GM06990 (cell line): ENCODE measurements around the gene ADAMTS4.

ENCODE experiments used
- DNase-seq: peaks from one replicate; pipeline ENCODE4 v3.0.0-alpha.2; 2011; ENCODE audit not compliant: insufficient read length; ENCODE audit errors: extremely low read depth
- H3K27me3 ChIP-seq: replicated peaks from 2 replicates; pipeline ENCODE4 v1.6.0; 2011; ENCODE audit warnings: low read length; ENCODE audit not compliant: control insufficient read depth, insufficient read depth
- H3K36me3 ChIP-seq: 2 replicates; pipeline ENCODE4 v1.5.1; 2011; ENCODE audit warnings: low read length; ENCODE audit not compliant: control insufficient read depth, insufficient read depth
- H3K4me3 ChIP-seq: replicated peaks from 2 replicates; pipeline ENCODE4 v1.5.1; 2011; ENCODE audit warnings: low read depth, mild to moderate bottlenecking, control low read depth, low read length
- TF ChIP-seq, protein P1 (sequence below): IDR thresholded peaks from 2 replicates; pipeline ENCODE4 v1.5.1; 2011; ENCODE audit warnings: low read length, control low read depth, mild to moderate bottlenecking, inconsistent platforms; ENCODE audit not compliant: insufficient read depth, poor library complexity, severe bottlenecking

ADAMTS4 gene, protein sequence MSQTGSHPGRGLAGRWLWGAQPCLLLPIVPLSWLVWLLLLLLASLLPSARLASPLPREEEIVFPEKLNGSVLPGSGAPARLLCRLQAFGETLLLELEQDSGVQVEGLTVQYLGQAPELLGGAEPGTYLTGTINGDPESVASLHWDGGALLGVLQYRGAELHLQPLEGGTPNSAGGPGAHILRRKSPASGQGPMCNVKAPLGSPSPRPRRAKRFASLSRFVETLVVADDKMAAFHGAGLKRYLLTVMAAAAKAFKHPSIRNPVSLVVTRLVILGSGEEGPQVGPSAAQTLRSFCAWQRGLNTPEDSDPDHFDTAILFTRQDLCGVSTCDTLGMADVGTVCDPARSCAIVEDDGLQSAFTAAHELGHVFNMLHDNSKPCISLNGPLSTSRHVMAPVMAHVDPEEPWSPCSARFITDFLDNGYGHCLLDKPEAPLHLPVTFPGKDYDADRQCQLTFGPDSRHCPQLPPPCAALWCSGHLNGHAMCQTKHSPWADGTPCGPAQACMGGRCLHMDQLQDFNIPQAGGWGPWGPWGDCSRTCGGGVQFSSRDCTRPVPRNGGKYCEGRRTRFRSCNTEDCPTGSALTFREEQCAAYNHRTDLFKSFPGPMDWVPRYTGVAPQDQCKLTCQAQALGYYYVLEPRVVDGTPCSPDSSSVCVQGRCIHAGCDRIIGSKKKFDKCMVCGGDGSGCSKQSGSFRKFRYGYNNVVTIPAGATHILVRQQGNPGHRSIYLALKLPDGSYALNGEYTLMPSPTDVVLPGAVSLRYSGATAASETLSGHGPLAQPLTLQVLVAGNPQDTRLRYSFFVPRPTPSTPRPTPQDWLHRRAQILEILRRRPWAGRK

DNA sequence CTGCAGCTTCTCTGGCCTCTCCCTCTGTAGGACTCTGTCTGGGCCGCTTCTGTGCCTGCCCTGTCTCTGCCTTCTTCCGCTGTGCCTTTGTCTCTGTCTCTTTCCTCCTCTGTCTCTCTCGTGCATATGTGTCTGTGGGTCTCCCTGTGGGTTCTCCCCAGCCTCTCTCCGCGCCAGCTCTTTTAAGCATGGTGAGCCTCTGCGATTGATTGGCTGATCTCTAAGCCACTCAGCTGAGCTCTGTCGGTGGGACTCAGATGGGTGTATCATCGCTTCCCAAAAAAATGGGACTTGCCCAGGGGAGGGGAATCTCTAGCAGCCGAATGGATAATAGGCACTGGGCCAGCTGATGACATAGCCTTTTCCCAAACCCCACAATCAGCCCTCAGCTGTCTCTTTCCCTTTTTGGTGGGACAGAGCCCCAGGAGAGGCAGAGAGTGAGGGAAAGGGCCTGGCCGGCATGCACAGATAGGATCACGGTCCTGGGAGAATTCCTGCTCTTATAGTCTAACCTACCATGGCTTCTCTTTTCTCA, at the start of gene ADAMTS4:
TSS of gene ADAMTS4 (minus strand) at position 158 of the 535 bp plus-strand sequence. CDS start 427 bp downstream, outside the sequence.
- Histone ChIP-seq H3K4me3 (no peak within 1 kb of the TSS), H3K27me3 (no peaks in the 10 kb centered on the region), H3K36me3 (no peaks in the 10 kb centered on the region)
- TF ChIP-seq, protein P1, sequence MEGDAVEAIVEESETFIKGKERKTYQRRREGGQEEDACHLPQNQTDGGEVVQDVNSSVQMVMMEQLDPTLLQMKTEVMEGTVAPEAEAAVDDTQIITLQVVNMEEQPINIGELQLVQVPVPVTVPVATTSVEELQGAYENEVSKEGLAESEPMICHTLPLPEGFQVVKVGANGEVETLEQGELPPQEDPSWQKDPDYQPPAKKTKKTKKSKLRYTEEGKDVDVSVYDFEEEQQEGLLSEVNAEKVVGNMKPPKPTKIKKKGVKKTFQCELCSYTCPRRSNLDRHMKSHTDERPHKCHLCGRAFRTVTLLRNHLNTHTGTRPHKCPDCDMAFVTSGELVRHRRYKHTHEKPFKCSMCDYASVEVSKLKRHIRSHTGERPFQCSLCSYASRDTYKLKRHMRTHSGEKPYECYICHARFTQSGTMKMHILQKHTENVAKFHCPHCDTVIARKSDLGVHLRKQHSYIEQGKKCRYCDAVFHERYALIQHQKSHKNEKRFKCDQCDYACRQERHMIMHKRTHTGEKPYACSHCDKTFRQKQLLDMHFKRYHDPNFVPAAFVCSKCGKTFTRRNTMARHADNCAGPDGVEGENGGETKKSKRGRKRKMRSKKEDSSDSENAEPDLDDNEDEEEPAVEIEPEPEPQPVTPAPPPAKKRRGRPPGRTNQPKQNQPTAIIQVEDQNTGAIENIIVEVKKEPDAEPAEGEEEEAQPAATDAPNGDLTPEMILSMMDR = no peak
- no peak for DNase-seq

DNA sequence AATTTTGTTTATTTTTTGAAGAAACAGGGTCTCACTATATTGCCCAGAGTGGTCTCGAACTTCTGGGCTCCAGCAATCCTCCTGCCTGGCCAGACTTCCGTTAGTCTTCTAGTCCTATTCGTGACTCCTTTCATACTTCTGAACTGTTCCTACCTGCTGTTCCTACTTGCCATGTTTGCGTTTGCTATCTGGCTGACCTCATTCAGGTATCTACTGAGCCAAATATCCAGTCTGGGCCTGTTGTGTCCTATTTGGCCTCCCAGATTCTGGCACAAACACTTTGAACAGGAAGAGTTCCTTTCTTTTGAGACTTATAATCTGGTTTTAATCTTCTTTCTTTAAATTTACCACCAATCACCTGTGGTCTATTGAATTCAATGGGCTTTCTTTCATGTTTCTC, 46.0 kb upstream of the ADAMTS4 start:
- DNase-seq = no peak
- H3K4me3 ChIP-seq = no peak overlapping the region
- no peaks in the 10 kb centered on the region for H3K36me3 ChIP-seq
- TF ChIP-seq, protein P1 = no peak
- no peaks in the 10 kb centered on the region for H3K27me3 ChIP-seq

DNA sequence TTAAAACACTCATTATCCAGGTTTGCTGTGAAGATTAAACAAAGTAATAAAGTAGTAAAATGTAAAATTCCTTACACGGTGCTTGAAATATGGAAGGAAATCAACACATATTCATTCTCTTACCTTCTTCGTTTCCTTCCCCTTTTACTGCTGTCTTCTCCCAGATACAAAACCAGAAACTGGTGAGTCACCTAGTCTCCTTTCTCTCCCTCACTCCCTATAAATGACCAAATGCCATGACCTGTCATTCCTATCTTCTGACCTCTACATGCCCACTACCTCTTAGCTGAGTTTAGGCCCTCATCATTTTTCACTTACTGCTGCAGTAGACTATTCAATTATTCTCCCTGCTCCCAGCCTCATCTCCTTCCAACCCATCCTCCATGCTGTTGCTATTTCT, 43.5 kb upstream of the ADAMTS4 start:
- Histone ChIP-seq H3K27me3 (no peaks in the 10 kb centered on the region), H3K4me3 (no peak overlapping the region), H3K36me3 (no peaks in the 10 kb centered on the region)
- DNase-seq = no peak
- TF ChIP-seq, protein P1 = no peak

DNA sequence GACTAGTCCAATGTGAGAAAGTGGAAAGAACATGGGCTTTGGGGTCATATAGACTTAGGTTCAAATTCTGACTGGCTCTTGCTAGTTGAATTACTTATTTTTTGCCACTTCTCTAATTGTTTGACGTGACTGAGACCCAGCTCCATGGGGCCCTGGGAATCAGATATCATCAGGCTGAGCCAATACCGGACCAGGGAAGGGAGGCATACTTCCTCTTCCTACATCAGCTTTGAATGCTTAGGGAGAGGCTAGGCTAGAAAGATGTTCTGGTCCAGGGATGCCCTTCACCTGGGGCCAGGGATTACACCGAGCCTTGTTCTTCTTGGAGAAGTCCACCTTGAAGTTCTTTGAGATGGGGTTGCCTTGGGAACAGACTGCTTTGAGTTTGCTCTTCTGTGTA, 42.8 kb upstream of the ADAMTS4 start:
- H3K4me3 ChIP-seq = no peak overlapping the region
- H3K36me3 ChIP-seq = no peaks in the 10 kb centered on the region
- TF ChIP-seq, protein P1 = no peak
- H3K27me3 ChIP-seq = no peaks in the 10 kb centered on the region
- no peak for DNase-seq

DNA sequence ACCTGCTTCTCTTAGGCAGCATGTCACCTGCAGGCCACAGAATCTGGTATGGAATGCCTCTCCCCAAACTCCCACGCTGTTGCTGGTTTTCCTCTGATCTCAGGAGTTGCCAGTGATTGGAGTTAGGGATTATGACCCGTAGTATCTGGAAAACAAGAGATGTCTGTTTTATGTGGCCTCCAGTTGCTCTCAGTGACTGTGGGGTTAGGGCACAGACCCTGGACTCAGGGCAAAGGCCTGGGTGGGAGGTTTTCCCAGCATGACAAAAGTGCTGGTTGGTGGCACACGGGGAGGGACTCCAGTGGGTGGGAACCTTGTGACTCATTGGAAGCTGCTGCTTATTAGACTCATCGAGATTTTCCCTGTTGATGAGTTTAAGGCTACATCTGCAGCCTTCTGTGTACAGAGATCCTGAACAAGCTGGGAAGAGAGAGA, 39.2 kb upstream of the ADAMTS4 start, which contains the start of gene NR1I3:
TSS of gene NR1I3 (minus strand) at position 165 of the 435 bp plus-strand sequence. CDS start 1,638 bp downstream, outside the sequence.
- Histone ChIP-seq H3K4me3 (no peak within 1 kb of the TSS), H3K36me3 (no peaks in the 10 kb centered on the region), H3K27me3 (no peaks in the 10 kb centered on the region)
- TF ChIP-seq, protein P1 = no peak
- DNase-seq = no peak
